ENCODE data around the gene RGS3.

DNA sequence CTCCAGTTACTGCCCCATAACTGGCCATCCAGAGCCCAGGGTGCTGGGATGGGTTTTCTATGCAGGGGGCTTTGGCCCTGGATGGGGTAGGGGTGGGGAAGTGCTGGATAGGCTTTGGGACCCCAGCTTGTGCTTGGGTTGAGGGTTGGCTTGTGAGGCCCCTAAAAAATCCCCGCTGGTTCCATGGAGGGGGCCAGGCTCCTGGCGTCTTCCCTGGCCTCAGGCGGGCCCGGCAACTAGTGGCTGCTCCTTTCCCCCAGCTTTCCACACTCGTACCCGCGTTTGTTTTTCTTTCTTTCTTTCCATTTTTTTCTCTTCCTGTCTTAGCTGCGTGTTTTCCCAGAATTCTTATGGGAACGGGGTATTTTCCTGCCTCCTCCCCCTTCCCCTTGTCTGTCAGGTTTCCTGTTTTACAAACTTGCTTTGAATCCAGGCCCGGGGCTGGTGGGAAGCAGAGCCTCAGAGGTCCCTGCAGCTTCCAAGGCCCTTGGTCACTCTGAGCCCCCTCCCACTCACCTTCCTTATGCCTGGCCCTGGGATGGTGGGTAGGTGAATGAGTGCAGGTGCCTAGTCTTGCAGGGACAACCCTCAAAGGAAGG lies 40.2 kb downstream of the RGS3 start:
- TF ChIP-seq POLR2A (IDR thresholded peaks at IDR 0.05), result no peak
- TF ChIP-seq, protein P1, sequence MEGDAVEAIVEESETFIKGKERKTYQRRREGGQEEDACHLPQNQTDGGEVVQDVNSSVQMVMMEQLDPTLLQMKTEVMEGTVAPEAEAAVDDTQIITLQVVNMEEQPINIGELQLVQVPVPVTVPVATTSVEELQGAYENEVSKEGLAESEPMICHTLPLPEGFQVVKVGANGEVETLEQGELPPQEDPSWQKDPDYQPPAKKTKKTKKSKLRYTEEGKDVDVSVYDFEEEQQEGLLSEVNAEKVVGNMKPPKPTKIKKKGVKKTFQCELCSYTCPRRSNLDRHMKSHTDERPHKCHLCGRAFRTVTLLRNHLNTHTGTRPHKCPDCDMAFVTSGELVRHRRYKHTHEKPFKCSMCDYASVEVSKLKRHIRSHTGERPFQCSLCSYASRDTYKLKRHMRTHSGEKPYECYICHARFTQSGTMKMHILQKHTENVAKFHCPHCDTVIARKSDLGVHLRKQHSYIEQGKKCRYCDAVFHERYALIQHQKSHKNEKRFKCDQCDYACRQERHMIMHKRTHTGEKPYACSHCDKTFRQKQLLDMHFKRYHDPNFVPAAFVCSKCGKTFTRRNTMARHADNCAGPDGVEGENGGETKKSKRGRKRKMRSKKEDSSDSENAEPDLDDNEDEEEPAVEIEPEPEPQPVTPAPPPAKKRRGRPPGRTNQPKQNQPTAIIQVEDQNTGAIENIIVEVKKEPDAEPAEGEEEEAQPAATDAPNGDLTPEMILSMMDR (IDR thresholded peaks at IDR 0.05), result no peak
